HCT116 (cell line): ENCODE measurements around the gene NPC2. TPM values are rescaled to one million over a fixed set of nuclear protein-coding genes. Genes with fewer than 3 reads are reported as not detected.

Experiments
- ATAC-seq: fragments of 200-7000 bp; cut with Tn5 transposase; 2 replicates; pipeline ENCODE4 v1.9.1; 2020; ENCODE audit warnings: mild to moderate bottlenecking, moderate library complexity
- BruUV-seq: library from RNA; stranded (reverse); fragments of 400-500 nt; replicated peaks from 2 replicates; lab custom pipeline; 2021; lab: Mats Ljungman, UMichigan
- CTCF ChIA-PET: fragments of 300-600 bp; sonication (Branson Sonifier 250); formaldehyde crosslinking; loops from one replicate; lab custom pipeline; 2021; ENCODE audit warnings: antibody characterized with exemption; lab: Charles Lee
- POLR2A ChIA-PET: fragments of 300-600, 350-600 bp; sonication (Branson Sonifier 250); formaldehyde crosslinking; loops from one replicate; lab custom pipeline; 2021; ENCODE audit warnings: antibody characterized with exemption; lab: Charles Lee
- RAD21 ChIA-PET, 2 experiments: fragments of 300-600 bp; sonication (Branson Sonifier 250); formaldehyde crosslinking; loops; one replicate each; lab custom pipeline; 2023; ENCODE audit warnings: low total read pairs in 2 of 2; ENCODE audit not compliant: uncharacterized antibody in 2 of 2, unreplicated experiment in 2 of 2, low non-redundant PET in 1 of 2; lab: Charles Lee
- DNase-seq: peaks from one replicate; pipeline ENCODE4 v3.0.0-alpha.2; 2010; ENCODE audit warnings: low read depth, low spot score
- H2AFZ ChIP-seq: fragments of 200-600 bp; shearing (Covaris generic), sonication (generic); 2 replicates; pipeline ENCODE4 v1.6.1; 2017; ENCODE audit warnings: low read depth, mixed run types, mixed read lengths, antibody characterized with exemption, low read length; ENCODE audit not compliant: poor library complexity, severe bottlenecking
- H3K27ac ChIP-seq: 2 replicates; pipeline ENCODE4 v1.5.1; 2012; ENCODE audit warnings: low read depth, low read length
- H3K27me3 ChIP-seq: fragments of 200-600 bp; sonication (generic); 2 replicates; pipeline ENCODE4 v1.6.1; 2016; ENCODE audit warnings: mixed run types, low read length, mixed read lengths; ENCODE audit not compliant: insufficient read depth
- H3K36me3 ChIP-seq, 2 experiments: fragments of 200-500 bp in 1 of 2; fragments of 200-600 bp in 1 of 2; sonication (Bioruptor generic) in 1 of 2; sonication (generic) in 1 of 2; 2 replicates each; pipeline versions ENCODE4 v1.5.1 to v1.6.1; 2014 to 2016; ENCODE audit warnings: low read length in 2 of 2, inconsistent platforms in 1 of 2, mixed read lengths in 1 of 2, mixed run types in 1 of 2; ENCODE audit not compliant: insufficient read depth in 2 of 2, control insufficient read depth in 1 of 2
- H3K4me1 ChIP-seq, 2 experiments: fragments of 200-600 bp in 1 of 2; sonication (generic) in 1 of 2; 2 replicates each; pipeline versions ENCODE4 v1.5.1 to v1.6.1; 2012 to 2017; ENCODE audit warnings: low read length in 2 of 2, inconsistent platforms in 1 of 2, mild to moderate bottlenecking in 1 of 2, mixed read lengths in 1 of 2, mixed run types in 1 of 2, moderate library complexity in 1 of 2; ENCODE audit not compliant: insufficient read depth in 2 of 2, control insufficient read depth in 1 of 2
- H3K4me2 ChIP-seq: fragments of 200-600 bp; sonication (generic); 2 replicates; pipeline ENCODE4 v1.6.1; 2017; ENCODE audit warnings: mixed run types, low read length, mixed read lengths
- H3K4me3 ChIP-seq, 2 experiments: fragments of 200-600 bp in 1 of 2; sonication (generic) in 1 of 2; replicated peaks in 1 of 2; 2 replicates each; pipeline ENCODE4 v1.5.1; 2011 to 2016; ENCODE audit warnings: low read length in 2 of 2, control low read depth in 1 of 2, low read depth in 1 of 2, mild to moderate bottlenecking in 1 of 2, mixed read lengths in 1 of 2, mixed run types in 1 of 2
- H3K79me2 ChIP-seq: fragments of 200-600 bp; sonication (generic); 2 replicates; pipeline ENCODE4 v1.6.1; 2017; ENCODE audit warnings: mild to moderate bottlenecking, mixed run types, low read length, moderate library complexity, mixed read lengths; ENCODE audit not compliant: insufficient read depth
- H3K9ac ChIP-seq: fragments of 200-600 bp; sonication (generic); 2 replicates; pipeline ENCODE4 v1.6.1; 2016; ENCODE audit warnings: low read length, mixed read lengths
- H3K9me2 ChIP-seq: fragments of 200-600 bp; sonication (generic), shearing (Covaris generic); 2 replicates; pipeline ENCODE4 v1.6.1; 2017; ENCODE audit warnings: mixed run types, mild to moderate bottlenecking, moderate library complexity; ENCODE audit not compliant: insufficient read depth
- H3K9me3 ChIP-seq, 2 experiments: fragments of 200-500 bp in 1 of 2; fragments of 200-600 bp in 1 of 2; sonication (Bioruptor generic) in 1 of 2; sonication (generic) in 1 of 2; 2 replicates each; pipeline ENCODE4 v1.6.1; 2014 to 2017; ENCODE audit warnings: low read length in 2 of 2, mixed read lengths in 2 of 2, inconsistent platforms in 1 of 2, low read depth in 1 of 2, mild to moderate bottlenecking in 1 of 2, mixed run types in 1 of 2, moderate library complexity in 1 of 2; ENCODE audit not compliant: control insufficient read depth in 1 of 2, insufficient read depth in 1 of 2
- H4K20me1 ChIP-seq: fragments of 200-600 bp; sonication (generic), shearing (Covaris generic); 2 replicates; pipeline ENCODE4 v1.6.1; 2017; ENCODE audit warnings: mixed run types, mild to moderate bottlenecking, moderate library complexity; ENCODE audit not compliant: insufficient read depth
- CBX3 ChIP-seq: IDR thresholded peaks from 2 replicates; pipeline ENCODE4 v1.6.1; 2012; ENCODE audit warnings: low read depth
- CEBPB ChIP-seq: IDR thresholded peaks from 2 replicates; pipeline ENCODE4 v1.6.1; 2012; ENCODE audit warnings: low read depth
- EGR1 ChIP-seq: IDR thresholded peaks from 2 replicates; pipeline ENCODE4 v1.6.1; 2012; ENCODE audit warnings: low read depth
- ELF1 ChIP-seq: IDR thresholded peaks from 2 replicates; pipeline ENCODE4 v1.6.1; 2012; ENCODE audit warnings: low read depth, borderline replicate concordance
- EZH2 ChIP-seq: fragments of 200-600 bp; sonication (generic); IDR thresholded peaks from 2 replicates; pipeline ENCODE4 v1.6.1; 2017; ENCODE audit warnings: antibody characterized with exemption, mixed run types
- FOSL1 ChIP-seq: IDR thresholded peaks from 2 replicates; pipeline ENCODE4 v1.6.1; 2012; ENCODE audit warnings: low read depth
- JUND ChIP-seq: IDR thresholded peaks from 2 replicates; pipeline ENCODE4 v1.6.1; 2012
- POLR2A ChIP-seq: IDR thresholded peaks from 2 replicates; pipeline ENCODE4 v1.7.0; 2011; ENCODE audit warnings: borderline replicate concordance; ENCODE audit not compliant: insufficient read depth, insufficient read length; ENCODE audit errors: extremely low read depth
- RAD21 ChIP-seq: IDR thresholded peaks from 2 replicates; pipeline ENCODE4 v1.6.1; 2012; ENCODE audit warnings: low read depth, mild to moderate bottlenecking
- SP1 ChIP-seq: IDR thresholded peaks from 2 replicates; pipeline ENCODE4 v1.6.1; 2012; ENCODE audit warnings: low read depth
- SRF ChIP-seq: IDR thresholded peaks from 2 replicates; pipeline ENCODE4 v1.6.1; 2012; ENCODE audit warnings: low read depth
- TCF7L2 ChIP-seq: IDR thresholded peaks from 2 replicates; pipeline ENCODE4 v1.7.0; 2011; ENCODE audit warnings: borderline replicate concordance, inconsistent platforms; ENCODE audit not compliant: insufficient read depth, insufficient read length; ENCODE audit errors: extremely low read depth
- YY1 ChIP-seq: IDR thresholded peaks from 2 replicates; pipeline ENCODE4 v1.6.1; 2011; ENCODE audit warnings: low read length, low read depth, moderate library complexity, mild to moderate bottlenecking; ENCODE audit not compliant: insufficient replicate concordance; ENCODE audit errors: extremely low read depth
- ZFX ChIP-seq: fragments of 450-650 bp; IDR thresholded peaks from 2 replicates; pipeline ENCODE4 v1.6.1; 2017
- ZNF274 ChIP-seq: fragments of 200-500 bp; sonication (Bioruptor generic); IDR thresholded peaks from 2 replicates; pipeline ENCODE4 v1.6.1; 2014; ENCODE audit warnings: mild to moderate bottlenecking, low read depth, low read length, inconsistent platforms
- intact Hi-C: fragments of 100-400 bp; cut with micrococcal nuclease; formaldehyde crosslinking; loops from 2 replicates; pipeline ENCODE4 v1.10.0; 2022
- total RNA-seq: library from RNA; stranded (reverse); gene quantifications from one replicate; pipeline ENCODE4 v1.2.1, GENCODE V29; 2021; ENCODE audit not compliant: unreplicated experiment
- TF ChIP-seq, protein P1 (sequence below): IDR thresholded peaks from 2 replicates; pipeline ENCODE4 v1.6.1; 2011; ENCODE audit warnings: mild to moderate bottlenecking, low read length, moderate library complexity; ENCODE audit not compliant: insufficient replicate concordance; ENCODE audit errors: extremely low read depth
- TF ChIP-seq, protein P2 (sequence below): IDR thresholded peaks from 2 replicates; pipeline ENCODE4 v1.6.1; 2012; ENCODE audit warnings: low read depth
- TF ChIP-seq, protein P3 (sequence below): IDR thresholded peaks from 2 replicates; pipeline ENCODE4 v1.6.1; 2012
- TF ChIP-seq, protein P4 (sequence below), 3 experiments: fragments of 200-600 bp in 1 of 3; sonication (generic) in 1 of 3; IDR thresholded peaks in 2 of 3; conservative IDR thresholded peaks in 1 of 3; 2 replicates each; pipeline ENCODE4 v1.5.1; 2012 to 2017; ENCODE audit warnings: low read depth in 2 of 3, low read length in 2 of 3, antibody characterized with exemption in 1 of 3, borderline replicate concordance in 1 of 3, control low read depth in 1 of 3, mild to moderate bottlenecking in 1 of 3, mixed read lengths in 1 of 3, mixed run types in 1 of 3, moderate library complexity in 1 of 3; ENCODE audit not compliant: insufficient read depth in 1 of 3

The NPC2 gene
- total RNA-seq, 1 experiment from 2014 or later, result 105 TPM

DNA sequence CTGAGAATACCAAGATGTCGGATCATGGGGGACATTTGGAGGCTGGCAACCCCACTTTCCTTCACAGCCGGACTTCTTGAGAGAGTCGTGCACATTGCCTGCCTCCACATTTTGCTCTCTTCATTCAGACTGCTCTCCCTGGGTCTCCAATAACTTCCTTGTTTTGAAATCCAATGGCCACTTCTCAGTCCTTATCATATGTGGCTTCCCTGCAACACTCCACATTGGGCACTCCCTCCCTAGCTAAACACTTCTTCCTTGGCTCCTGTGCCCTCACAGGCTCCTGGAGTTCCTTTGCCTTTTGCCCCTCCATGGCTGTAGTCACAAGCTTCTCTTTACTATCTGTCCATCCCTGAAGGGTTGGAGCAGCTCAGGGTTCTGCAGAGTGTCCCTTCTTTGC, 30.1 kb downstream of the NPC2 start:
- H2AFZ ChIP-seq, result no peak overlapping the region
- no peak overlapping the region for H3K9ac ChIP-seq
- H3K4me2 ChIP-seq, result no peak overlapping the region
- RAD21 ChIA-PET, result no interaction called here
- no peaks in the 10 kb centered on the region for H3K36me3 ChIP-seq
- no peak overlapping the region for H3K27ac ChIP-seq
- H3K79me2 ChIP-seq, result no peaks in the 10 kb centered on the region
- TF ChIP-seq JUND (no peak), EGR1 (no peak), POLR2A (no peak), RAD21 (no peak), YY1 (no peak), EZH2 (no peak), FOSL1 (no peak), CEBPB (no peak), ZFX (no peak), SRF (no peak), ELF1 (no peak), SP1 (no peak), TCF7L2 (no peak), ZNF274 (no peak), CBX3 (no peak)
- TF ChIP-seq, protein P1, sequence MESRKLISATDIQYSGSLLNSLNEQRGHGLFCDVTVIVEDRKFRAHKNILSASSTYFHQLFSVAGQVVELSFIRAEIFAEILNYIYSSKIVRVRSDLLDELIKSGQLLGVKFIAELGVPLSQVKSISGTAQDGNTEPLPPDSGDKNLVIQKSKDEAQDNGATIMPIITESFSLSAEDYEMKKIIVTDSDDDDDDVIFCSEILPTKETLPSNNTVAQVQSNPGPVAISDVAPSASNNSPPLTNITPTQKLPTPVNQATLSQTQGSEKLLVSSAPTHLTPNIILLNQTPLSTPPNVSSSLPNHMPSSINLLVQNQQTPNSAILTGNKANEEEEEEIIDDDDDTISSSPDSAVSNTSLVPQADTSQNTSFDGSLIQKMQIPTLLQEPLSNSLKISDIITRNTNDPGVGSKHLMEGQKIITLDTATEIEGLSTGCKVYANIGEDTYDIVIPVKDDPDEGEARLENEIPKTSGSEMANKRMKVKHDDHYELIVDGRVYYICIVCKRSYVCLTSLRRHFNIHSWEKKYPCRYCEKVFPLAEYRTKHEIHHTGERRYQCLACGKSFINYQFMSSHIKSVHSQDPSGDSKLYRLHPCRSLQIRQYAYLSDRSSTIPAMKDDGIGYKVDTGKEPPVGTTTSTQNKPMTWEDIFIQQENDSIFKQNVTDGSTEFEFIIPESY, result no peak
- TF ChIP-seq, protein P2, sequence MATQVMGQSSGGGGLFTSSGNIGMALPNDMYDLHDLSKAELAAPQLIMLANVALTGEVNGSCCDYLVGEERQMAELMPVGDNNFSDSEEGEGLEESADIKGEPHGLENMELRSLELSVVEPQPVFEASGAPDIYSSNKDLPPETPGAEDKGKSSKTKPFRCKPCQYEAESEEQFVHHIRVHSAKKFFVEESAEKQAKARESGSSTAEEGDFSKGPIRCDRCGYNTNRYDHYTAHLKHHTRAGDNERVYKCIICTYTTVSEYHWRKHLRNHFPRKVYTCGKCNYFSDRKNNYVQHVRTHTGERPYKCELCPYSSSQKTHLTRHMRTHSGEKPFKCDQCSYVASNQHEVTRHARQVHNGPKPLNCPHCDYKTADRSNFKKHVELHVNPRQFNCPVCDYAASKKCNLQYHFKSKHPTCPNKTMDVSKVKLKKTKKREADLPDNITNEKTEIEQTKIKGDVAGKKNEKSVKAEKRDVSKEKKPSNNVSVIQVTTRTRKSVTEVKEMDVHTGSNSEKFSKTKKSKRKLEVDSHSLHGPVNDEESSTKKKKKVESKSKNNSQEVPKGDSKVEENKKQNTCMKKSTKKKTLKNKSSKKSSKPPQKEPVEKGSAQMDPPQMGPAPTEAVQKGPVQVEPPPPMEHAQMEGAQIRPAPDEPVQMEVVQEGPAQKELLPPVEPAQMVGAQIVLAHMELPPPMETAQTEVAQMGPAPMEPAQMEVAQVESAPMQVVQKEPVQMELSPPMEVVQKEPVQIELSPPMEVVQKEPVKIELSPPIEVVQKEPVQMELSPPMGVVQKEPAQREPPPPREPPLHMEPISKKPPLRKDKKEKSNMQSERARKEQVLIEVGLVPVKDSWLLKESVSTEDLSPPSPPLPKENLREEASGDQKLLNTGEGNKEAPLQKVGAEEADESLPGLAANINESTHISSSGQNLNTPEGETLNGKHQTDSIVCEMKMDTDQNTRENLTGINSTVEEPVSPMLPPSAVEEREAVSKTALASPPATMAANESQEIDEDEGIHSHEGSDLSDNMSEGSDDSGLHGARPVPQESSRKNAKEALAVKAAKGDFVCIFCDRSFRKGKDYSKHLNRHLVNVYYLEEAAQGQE, result no peak
- TF ChIP-seq, protein P3, sequence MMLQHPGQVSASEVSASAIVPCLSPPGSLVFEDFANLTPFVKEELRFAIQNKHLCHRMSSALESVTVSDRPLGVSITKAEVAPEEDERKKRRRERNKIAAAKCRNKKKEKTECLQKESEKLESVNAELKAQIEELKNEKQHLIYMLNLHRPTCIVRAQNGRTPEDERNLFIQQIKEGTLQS, result no peak
- TF ChIP-seq, protein P4, sequence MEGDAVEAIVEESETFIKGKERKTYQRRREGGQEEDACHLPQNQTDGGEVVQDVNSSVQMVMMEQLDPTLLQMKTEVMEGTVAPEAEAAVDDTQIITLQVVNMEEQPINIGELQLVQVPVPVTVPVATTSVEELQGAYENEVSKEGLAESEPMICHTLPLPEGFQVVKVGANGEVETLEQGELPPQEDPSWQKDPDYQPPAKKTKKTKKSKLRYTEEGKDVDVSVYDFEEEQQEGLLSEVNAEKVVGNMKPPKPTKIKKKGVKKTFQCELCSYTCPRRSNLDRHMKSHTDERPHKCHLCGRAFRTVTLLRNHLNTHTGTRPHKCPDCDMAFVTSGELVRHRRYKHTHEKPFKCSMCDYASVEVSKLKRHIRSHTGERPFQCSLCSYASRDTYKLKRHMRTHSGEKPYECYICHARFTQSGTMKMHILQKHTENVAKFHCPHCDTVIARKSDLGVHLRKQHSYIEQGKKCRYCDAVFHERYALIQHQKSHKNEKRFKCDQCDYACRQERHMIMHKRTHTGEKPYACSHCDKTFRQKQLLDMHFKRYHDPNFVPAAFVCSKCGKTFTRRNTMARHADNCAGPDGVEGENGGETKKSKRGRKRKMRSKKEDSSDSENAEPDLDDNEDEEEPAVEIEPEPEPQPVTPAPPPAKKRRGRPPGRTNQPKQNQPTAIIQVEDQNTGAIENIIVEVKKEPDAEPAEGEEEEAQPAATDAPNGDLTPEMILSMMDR (IDR thresholded peaks at IDR 0.05 in 2 of 3, conservative IDR thresholded peaks at IDR 0.05 in 1 of 3; ENCODE audit: borderline replicate concordance in 1 of 3, insufficient read depth in 1 of 3, low read depth in 2 of 3, low read length in 2 of 3), result no peak
- TF ChIP-seq, all 23 proteins: peak for 0
- BruUV-seq, result no TSS peak
- ChIA-PET POLR2A (no interaction called here), CTCF (no interaction called here)
- intact Hi-C loops, result no loop called here
- Histone ChIP-seq H3K9me2 (no peaks in the 10 kb centered on the region), H3K4me3 (no peak overlapping the region), H4K20me1 (no peaks in the 10 kb centered on the region), H3K9me3 (no peaks in the 10 kb centered on the region), H3K27me3 (0 out of 2 replicates have a peak, but pooled peaks cover 4% of the 10 kb centered on the region), H3K4me1 (0 out of 4 replicates have a peak, but pooled peaks cover 0 to 3% of the 10 kb centered on the region in 2 experiments)
- no peak for ATAC-seq
- no peak for DNase-seq
